SK-N-SH (cell line): ENCODE data around the gene CFAP20DC.

Source experiments
- CTCF ChIP-seq: fragments of 200-600 bp; sonication (generic); IDR thresholded peaks from 2 replicates; pipeline ENCODE4 v1.6.1; 2017; ENCODE audit warnings: antibody characterized with exemption, mild to moderate bottlenecking, moderate library complexity
- EP300 ChIP-seq, 2 experiments: IDR thresholded peaks; 2 replicates each; pipeline versions ENCODE4 v1.4.0 to v1.6.1; 2012; ENCODE audit warnings: borderline replicate concordance in 1 of 2, low read depth in 1 of 2, low read length in 1 of 2
- MEF2A ChIP-seq: IDR thresholded peaks from 2 replicates; pipeline ENCODE4 v1.4.0; 2012; ENCODE audit warnings: low read depth, borderline replicate concordance
- POLR2AphosphoS5 ChIP-seq: IDR thresholded peaks from 2 replicates; pipeline ENCODE4 v1.6.1; 2012; ENCODE audit warnings: low read depth, low read length
- RAD21 ChIP-seq: IDR thresholded peaks from 2 replicates; pipeline ENCODE4 v1.6.1; 2012; ENCODE audit warnings: mild to moderate bottlenecking, low read length
- TAF1 ChIP-seq: IDR thresholded peaks from 2 replicates; pipeline ENCODE4 v1.6.1; 2012; ENCODE audit warnings: low read depth, mild to moderate bottlenecking, low read length, moderate library complexity, borderline replicate concordance
- TCF12 ChIP-seq: IDR thresholded peaks from 2 replicates; pipeline ENCODE4 v1.4.0; 2012
- TF ChIP-seq, protein P1 (sequence below): IDR thresholded peaks from 2 replicates; pipeline ENCODE4 v1.6.1; 2012; ENCODE audit warnings: mild to moderate bottlenecking, low read depth, low read length, moderate library complexity
- TF ChIP-seq, protein P2 (sequence below): IDR thresholded peaks from 2 replicates; pipeline ENCODE4 v1.4.0; 2012; ENCODE audit warnings: low read depth, borderline replicate concordance

DNA sequence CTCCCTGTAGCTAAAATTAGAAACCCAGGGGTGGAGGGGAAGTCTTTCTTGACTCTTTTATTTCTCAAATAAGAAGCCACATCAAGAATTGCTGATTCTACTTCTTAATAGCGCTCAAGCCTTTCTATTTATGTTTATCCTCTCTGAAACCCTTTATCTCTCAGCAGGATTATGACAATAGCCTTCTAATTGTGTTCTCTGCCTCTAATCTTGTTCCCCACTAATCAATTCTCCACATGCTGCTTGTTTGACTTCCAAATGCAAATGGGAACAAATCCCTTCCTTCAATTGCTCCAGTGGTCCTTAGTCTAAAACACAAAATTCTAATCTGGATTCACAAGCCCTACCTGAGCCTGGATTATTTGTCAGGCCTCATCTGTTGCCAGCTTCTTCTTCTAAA lies 43.7 kb upstream of the CFAP20DC start:
- no peak for TF ChIP-seq CTCF
- TF ChIP-seq EP300 (IDR thresholded peaks at IDR 0.05; ENCODE audit: borderline replicate concordance in 1 of 2, low read depth in 1 of 2, low read length in 1 of 2): no peak
- no peak for TF ChIP-seq MEF2A
- no peak for TF ChIP-seq POLR2AphosphoS5
- TF ChIP-seq TCF12: no peak
- TF ChIP-seq, protein P1, sequence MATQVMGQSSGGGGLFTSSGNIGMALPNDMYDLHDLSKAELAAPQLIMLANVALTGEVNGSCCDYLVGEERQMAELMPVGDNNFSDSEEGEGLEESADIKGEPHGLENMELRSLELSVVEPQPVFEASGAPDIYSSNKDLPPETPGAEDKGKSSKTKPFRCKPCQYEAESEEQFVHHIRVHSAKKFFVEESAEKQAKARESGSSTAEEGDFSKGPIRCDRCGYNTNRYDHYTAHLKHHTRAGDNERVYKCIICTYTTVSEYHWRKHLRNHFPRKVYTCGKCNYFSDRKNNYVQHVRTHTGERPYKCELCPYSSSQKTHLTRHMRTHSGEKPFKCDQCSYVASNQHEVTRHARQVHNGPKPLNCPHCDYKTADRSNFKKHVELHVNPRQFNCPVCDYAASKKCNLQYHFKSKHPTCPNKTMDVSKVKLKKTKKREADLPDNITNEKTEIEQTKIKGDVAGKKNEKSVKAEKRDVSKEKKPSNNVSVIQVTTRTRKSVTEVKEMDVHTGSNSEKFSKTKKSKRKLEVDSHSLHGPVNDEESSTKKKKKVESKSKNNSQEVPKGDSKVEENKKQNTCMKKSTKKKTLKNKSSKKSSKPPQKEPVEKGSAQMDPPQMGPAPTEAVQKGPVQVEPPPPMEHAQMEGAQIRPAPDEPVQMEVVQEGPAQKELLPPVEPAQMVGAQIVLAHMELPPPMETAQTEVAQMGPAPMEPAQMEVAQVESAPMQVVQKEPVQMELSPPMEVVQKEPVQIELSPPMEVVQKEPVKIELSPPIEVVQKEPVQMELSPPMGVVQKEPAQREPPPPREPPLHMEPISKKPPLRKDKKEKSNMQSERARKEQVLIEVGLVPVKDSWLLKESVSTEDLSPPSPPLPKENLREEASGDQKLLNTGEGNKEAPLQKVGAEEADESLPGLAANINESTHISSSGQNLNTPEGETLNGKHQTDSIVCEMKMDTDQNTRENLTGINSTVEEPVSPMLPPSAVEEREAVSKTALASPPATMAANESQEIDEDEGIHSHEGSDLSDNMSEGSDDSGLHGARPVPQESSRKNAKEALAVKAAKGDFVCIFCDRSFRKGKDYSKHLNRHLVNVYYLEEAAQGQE: no peak
- no peak for TF ChIP-seq RAD21
- TF ChIP-seq, protein P2, sequence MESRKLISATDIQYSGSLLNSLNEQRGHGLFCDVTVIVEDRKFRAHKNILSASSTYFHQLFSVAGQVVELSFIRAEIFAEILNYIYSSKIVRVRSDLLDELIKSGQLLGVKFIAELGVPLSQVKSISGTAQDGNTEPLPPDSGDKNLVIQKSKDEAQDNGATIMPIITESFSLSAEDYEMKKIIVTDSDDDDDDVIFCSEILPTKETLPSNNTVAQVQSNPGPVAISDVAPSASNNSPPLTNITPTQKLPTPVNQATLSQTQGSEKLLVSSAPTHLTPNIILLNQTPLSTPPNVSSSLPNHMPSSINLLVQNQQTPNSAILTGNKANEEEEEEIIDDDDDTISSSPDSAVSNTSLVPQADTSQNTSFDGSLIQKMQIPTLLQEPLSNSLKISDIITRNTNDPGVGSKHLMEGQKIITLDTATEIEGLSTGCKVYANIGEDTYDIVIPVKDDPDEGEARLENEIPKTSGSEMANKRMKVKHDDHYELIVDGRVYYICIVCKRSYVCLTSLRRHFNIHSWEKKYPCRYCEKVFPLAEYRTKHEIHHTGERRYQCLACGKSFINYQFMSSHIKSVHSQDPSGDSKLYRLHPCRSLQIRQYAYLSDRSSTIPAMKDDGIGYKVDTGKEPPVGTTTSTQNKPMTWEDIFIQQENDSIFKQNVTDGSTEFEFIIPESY: no peak
- no peak for TF ChIP-seq TAF1
